K562 (cell line): ENCODE data around the gene SLC36A1.

ENCODE experiments used
- ESRRA ChIP-seq: fragments of 450-650 bp; IDR thresholded peaks from 2 replicates; pipeline ENCODE4 v1.6.1; 2014; ENCODE audit warnings: low read depth, mild to moderate bottlenecking, moderate library complexity, borderline replicate concordance
- EWSR1 ChIP-seq: fragments of 450-650 bp; IDR thresholded peaks from 2 replicates; pipeline ENCODE4 v1.6.1; 2018; ENCODE audit warnings: borderline replicate concordance, mild to moderate bottlenecking, low read depth, moderate library complexity; ENCODE audit not compliant: partially characterized antibody
- HSF4 ChIP-seq: fragments of 250-450 bp; sonication (Bioruptor Pico); IDR thresholded peaks from 2 replicates; pipeline ENCODE4 v2.1.2; 2022; ENCODE audit warnings: mild to moderate bottlenecking, moderate library complexity, borderline replicate concordance
- JUN ChIP-seq, 2 experiments: sonication (generic) in 1 of 2; formaldehyde crosslinking in 1 of 2; IDR thresholded peaks; 2 replicates each; pipeline versions ENCODE4 v1.6.1 to v1.8.0; 2012 to 2022; ENCODE audit warnings: borderline replicate concordance in 2 of 2, mild to moderate bottlenecking in 2 of 2, improper control_type of control experiment in 1 of 2, low read depth in 1 of 2, low read length in 1 of 2, missing genetic modification reagents in 1 of 2
- PURB ChIP-seq: sonication (generic); formaldehyde crosslinking; IDR thresholded peaks from 2 replicates; pipeline ENCODE4 v1.9.0; 2021; ENCODE audit warnings: low read depth, mild to moderate bottlenecking, missing genetic modification reagents
- TF ChIP-seq, protein P1 (sequence below): IDR thresholded peaks from 2 replicates; pipeline ENCODE4 v1.6.1; 2012; ENCODE audit warnings: low read depth, low read length, improper control_type of control experiment, borderline replicate concordance
- TF ChIP-seq, protein P2 (sequence below): sonication (generic); formaldehyde crosslinking; IDR thresholded peaks from 2 replicates; pipeline ENCODE4 v1.8.1; 2022; ENCODE audit warnings: missing genetic modification reagents

DNA sequence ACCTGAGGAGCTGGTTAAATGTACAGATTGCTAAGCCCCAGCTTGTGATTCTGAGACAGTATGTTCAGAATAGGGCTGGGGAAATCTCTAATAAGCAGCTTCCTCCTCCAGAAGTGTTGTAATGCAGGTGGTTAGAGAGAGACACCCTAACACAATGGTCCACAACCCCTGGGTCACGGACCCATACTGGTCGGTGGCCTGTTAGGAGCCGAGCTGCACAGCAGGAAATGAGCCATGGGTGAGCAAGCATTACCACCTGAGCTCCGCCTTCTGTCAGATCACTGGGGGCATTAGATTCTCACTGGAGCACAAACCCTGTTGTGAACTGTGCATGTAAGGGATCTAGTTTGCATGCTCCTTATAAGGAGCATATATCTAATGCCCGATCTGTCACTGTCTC, 61.8 kb downstream of the SLC36A1 start:
- TF ChIP-seq ESRRA = no peak
- no peak for TF ChIP-seq HSF4 (CRISPR knock-in tag)
- no peak for TF ChIP-seq PURB (CRISPR knock-in tag)
- TF ChIP-seq, protein P1, sequence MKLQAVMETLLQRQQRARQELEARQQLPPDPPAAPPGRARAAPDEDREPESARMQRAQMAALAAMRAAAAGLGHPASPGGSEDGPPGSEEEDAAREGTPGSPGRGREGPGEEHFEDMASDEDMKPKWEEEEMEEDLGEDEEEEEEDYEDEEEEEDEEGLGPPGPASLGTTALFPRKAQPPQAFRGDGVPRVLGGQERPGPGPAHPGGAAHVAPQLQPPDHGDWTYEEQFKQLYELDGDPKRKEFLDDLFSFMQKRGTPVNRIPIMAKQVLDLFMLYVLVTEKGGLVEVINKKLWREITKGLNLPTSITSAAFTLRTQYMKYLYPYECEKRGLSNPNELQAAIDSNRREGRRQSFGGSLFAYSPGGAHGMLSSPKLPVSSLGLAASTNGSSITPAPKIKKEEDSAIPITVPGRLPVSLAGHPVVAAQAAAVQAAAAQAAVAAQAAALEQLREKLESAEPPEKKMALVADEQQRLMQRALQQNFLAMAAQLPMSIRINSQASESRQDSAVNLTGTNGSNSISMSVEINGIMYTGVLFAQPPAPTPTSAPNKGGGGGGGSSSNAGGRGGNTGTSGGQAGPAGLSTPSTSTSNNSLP = no peak
- no peak for TF ChIP-seq EWSR1
- TF ChIP-seq, protein P2, sequence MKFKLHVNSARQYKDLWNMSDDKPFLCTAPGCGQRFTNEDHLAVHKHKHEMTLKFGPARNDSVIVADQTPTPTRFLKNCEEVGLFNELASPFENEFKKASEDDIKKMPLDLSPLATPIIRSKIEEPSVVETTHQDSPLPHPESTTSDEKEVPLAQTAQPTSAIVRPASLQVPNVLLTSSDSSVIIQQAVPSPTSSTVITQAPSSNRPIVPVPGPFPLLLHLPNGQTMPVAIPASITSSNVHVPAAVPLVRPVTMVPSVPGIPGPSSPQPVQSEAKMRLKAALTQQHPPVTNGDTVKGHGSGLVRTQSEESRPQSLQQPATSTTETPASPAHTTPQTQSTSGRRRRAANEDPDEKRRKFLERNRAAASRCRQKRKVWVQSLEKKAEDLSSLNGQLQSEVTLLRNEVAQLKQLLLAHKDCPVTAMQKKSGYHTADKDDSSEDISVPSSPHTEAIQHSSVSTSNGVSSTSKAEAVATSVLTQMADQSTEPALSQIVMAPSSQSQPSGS = no peak
- no peak for TF ChIP-seq JUN (IDR thresholded peaks at IDR 0.05; ENCODE audit: borderline replicate concordance, low read depth, low read length)
- TF ChIP-seq JUN (CRISPR knock-in tag; IDR thresholded peaks at IDR 0.05; ENCODE audit: borderline replicate concordance) = no peak
